HG03103 (cell line): ENCODE measurements around the gene RARS1.
"Not testable (repeated sequence)": the region's sequence is repeated elsewhere in the genome, so short reads cannot be mapped to it uniquely, and the experiment has no call there.

Experiments
- ATAC-seq: cut with Tn5 transposase; IDR thresholded peaks from one replicate; pipeline ENCODE4 v1.9.1; 2021; ENCODE audit warnings: low read depth; ENCODE audit not compliant: unreplicated experiment

RARS1 gene

DNA sequence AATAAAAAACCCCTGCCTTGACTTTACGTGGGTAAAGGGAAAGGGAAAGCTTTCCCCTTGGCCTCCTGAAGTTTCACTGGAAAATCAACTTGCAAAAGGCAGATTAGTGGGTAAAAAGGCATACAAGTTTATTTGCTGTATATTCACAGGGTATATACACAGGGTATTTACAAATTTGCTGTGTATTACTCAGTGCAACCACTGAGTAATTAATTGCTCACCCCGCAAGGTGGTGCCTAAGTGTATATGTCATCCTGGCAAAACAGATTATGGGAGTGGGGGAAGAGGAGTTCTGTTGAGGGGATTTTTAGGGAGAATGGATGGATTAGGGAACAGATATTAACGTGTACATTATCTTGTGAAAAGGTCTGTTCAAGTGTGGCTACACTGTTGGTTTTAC lies 7.1 kb upstream of the RARS1 start:
- ATAC-seq: no peak

DNA sequence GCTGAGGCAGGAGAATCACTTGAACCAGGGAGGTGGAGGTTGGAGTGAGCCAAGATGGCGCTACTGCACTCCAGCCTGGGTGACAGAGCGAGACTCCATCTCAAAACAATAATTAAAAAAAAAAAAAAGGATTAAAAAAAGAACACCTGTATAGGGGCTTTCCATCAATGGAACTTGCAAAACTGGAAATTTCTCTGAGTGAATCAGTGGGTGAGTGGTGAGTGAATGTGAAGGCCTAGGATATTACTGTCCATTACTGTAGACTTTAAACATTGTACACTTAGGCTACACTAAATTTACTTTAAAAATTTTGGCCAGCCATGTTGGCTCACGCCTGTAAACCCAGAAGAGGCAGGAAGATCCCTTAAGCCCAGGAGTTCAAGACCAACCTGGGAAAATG lies 5.7 kb upstream of the RARS1 start:
- ATAC-seq: no peak

DNA sequence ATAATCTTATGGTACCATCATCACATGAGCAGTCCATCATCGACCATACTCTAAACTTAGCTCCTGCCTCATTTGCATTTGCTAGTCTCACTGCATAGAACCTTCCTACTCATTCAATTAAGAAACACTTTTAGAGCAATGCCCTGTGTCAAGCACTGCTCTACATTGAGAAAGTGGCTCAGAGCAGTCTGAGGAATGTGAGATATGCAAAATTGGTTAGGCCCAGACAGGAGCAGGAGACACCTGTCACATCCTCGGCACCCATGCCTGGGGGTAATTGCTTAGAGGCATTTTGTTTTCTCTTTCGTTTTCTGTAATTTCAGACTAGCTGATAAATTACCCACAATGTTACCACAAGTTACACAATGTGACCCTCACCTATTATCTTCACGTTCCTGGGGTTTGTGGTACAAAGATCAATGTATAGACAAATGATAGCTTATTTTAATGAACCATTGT lies 4.9 kb upstream of the RARS1 start:
- peak; percentile 91 for ATAC-seq

DNA sequence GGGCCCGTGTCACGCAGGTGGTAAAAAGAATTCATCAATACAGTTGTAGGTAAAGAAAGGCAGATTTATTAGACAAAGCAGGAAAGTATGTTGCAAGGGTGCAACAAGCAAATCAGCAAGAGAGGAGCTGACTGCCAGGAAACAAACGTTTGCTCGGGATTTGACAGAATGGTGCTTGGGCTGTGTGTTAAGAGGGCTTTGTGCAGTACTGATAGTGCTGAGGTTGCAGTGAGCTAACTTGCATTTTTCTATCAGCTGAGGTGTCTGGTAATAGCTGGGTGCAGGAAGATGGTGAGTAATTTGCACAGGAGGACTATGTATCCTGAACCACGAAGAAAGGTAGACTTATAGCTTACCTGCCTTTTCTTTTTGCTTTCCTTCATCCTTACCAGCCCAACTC lies 3.9 kb upstream of the RARS1 start:
- ATAC-seq: no peak

DNA sequence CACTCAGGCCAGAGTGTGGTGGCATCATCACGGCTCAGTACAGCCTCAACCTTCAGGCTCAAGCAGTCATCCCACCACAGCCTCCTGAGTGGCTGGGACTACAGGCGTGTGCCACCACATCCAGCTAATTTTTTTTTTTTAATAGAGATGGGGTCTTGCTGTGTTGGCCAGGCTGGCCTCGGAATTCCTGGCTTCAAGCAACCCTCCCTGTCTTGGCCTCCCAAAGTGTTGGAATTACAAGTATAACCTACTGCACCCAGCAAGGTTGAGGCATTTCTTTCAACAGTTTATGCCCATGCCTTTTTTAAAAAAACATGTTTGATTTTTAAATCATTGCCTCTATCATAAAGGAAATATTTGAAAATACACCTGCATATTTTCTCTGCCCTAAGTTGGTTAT lies 2.8 kb downstream of the RARS1 start:
- ATAC-seq: no peak

DNA sequence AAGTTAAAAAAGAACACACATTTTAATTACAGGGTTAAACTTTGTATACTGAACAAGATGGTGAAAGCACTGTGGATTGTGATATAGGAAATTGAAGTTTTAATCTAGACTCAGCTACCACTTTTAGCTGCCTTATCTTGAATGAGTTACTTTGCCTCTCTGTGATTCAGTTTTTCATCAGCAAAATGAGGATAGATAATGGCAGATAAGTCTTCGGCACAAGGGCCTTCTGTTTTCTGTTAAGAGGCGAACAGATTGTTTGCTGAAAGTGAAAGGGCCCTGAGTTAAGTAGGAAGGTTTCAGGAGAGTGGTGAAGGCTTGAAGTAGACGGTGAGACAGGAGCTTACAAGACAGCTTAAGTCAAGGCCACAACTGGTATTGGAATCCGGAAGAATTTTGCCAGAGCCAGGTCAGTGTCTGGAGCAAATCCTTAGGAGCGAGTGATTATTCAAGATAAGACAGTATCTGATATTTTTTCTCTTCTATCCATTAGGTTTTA lies 7.8 kb downstream of the RARS1 start:
- ATAC-seq: no peak

DNA sequence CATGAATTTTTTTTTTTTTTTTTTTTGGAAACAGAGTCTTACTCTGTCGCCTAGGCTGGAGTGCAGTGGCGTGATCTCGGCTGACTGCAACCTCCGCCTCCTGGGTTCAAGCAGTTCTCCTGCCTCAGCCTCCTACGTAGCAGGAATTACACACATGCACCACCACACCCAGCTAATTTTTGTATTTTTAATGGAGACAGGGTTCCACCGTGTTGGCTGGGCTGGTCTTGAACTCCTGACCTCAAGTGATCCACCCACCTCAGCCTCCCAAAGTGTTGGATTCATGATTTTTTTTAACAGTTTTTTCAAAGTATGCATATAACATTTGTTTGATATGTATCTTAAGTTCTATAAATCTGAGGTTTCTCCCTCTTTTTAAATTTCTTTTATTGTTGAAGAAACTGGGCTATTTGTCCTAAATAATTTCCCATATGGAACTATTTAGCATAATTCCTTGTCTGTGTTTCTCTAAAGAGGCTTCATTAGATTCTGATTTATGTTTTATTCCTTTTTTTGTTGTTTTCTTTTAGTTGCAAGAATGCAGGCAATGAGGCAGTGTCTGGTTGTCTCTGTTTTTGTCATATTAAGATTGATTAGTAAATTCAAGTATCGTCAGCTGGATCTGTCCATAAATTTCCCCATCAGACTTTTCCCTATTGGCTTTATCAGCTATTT lies 16.4 kb downstream of the RARS1 start:
- ATAC-seq: no peak

DNA sequence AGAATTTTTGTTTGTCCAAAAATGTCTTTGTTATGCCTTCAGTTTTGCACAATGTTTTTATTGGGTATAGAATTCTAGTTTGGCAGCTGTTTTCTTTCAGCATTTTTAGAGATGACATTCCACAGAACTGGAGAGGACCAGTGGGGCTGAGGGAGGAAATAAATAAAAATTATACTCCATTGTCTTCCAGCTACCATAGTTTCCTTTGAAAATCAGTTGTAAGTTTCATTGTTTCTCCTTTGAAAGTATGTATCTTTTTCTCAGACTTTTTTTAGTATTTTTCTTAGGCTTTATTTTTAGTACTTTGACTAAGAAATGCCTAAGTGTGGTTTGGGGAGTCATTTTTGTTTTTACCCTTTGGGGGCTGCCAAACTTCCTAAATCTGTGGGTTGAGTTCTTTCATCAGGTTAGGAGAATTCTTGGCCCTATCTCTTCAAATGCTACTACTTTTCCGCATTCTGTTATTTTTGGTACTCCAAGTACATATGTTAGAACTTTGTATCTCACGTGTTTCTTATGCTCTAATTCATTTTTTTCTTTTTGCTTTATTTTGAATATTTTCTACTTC lies 27.7 kb downstream of the RARS1 start:
- no peak for ATAC-seq

DNA sequence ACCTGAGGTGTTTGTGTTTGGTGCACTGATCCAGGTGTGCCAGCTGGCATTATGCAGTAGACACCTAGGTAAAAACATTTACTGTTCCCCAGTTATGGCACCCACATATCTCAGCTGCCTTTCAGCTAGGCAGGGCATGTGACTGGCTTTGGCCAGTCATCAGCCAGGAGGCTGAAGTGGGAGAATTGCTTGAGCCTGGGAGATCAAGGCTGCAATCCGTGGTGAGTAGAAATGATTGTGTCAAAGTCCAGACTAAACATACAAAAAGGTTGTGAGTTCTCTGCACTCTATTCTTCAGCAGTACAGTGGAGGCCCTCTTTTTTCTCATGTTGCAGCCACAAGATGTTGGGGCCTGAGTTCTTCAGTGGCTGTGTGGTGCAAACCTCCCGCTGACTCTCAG lies 39.6 kb downstream of the RARS1 start:
- no peak for ATAC-seq

DNA sequence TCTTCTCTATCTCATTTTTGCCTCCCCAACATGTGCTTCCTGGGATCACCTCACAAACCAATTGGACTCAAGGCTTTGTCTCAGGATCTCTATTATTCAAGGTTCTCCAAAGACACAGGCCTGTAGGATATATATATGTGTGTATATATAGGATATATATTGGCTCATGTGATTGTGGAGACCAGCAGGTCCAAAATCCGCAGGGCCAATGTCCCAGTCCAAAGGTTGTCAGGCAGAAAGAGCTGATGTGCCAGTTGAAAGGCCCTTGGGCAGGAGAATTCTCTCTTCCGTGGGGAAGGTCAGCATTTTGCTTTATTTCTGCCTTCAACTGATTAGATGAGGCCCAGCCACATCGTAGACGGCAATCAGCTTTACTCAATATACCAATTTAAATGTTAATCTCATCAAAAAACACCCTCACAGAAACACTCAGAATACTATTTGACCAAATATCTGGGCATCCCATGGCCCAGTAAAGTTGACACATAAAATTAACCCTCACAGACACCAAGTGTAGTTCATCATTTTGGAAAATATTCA lies 41.6 kb downstream of the RARS1 start:
- no peak for ATAC-seq

DNA sequence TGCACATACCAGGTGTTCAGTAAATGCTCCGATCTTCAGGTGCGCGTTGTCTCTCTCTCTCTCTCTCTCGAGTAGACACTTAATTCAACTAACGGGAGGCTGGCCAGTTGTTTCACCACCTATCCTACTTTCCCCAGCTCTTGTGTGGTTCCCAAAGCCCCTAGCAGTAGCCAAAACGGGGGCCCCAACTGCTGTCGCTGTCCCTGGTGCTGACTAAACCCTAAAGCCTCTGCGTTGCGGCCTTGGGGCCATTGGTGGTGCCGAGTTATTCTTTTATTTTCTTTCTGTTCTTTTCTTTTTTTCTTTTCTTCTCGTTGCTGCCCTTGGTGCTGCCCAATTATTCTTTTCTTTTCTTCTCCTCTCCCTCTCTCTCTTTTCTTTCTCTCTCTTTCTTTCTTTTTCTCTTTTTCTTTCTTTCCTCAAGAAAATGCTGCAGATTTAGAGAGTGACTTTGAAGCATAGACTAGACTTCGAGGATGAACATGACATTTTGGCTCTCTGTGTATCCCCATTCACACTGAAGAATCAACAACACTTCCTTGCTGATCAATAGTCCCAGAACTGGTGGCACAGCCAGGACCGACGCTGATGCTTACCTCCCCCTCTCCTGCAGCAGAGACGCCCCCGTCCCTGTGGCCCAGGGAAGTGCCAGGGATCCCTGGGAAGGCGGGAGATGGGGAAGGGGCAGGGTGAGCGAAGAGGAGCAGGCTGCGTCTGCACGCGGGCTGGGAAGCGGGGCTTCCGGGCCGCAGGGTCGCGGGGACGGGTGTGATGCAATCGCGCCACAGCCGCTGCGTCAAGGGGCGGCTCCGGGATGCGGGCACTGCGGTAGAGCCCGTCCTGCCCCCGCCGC lies 42.5 kb downstream of the RARS1 start, which contains the start of gene FBLL1:
Gene FBLL1, plus strand, starts transcription at position 785 of the 853 bp plus-strand sequence. CDS start 200 bp downstream, outside the sequence.
- ATAC-seq: no peak

DNA sequence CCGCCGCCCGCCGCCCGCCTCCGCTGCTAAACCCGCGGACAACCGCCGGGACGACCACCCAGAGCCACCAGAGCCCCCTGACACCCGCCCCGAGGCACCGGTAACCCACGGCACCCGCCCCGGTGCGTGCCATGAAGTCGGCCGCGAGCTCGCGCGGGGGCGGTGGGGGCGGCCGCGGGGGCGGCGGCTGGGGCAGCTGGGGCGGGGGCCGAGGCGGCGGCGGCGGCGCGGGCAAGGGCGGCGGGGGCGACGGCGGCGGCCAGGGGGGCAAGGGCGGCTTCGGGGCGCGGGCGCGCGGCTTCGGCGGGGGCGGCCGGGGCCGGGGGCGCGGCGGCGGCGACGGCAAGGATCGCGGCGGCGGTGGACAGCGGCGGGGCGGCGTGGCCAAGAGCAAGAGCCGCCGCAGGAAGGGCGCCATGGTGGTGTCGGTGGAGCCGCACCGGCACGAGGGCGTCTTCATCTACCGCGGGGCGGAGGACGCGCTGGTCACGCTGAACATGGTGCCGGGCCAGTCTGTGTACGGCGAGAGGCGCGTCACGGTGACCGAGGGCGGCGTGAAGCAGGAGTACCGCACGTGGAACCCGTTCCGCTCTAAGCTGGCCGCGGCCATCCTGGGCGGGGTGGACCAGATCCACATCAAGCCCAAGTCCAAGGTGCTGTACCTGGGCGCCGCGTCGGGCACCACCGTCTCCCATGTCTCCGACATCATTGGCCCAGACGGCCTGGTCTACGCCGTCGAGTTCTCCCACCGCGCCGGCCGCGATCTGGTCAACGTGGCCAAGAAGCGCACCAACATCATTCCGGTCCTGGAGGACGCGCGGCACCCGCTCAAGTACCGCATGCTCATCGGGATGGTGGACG lies 43.3 kb downstream of the RARS1 start:
- ATAC-seq: no peak

DNA sequence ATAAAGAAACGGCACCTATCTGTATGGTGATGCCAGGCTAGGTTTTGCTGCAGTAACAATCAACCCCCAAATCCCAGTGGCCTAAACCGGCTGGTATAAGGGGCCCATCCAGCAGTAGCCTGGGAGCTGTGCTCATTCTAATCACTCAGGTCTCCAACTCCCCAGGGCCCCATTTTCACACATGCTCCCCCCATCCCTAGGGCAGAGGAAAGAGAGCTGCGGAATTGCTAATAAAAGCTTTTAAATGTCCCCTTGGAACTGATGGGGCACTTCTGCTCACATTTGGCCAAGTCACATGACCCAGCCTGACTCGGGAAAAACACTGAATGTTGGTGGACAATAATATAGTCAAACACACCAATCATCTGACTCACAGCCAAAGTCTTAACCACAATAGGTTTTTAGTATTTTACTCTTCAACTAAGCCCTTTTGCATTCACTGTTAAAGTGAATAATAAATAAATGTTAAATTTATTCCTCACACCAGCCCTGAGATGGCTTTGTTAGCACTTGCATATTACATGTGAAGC lies 44.4 kb downstream of the RARS1 start:
- ATAC-seq: no peak

DNA sequence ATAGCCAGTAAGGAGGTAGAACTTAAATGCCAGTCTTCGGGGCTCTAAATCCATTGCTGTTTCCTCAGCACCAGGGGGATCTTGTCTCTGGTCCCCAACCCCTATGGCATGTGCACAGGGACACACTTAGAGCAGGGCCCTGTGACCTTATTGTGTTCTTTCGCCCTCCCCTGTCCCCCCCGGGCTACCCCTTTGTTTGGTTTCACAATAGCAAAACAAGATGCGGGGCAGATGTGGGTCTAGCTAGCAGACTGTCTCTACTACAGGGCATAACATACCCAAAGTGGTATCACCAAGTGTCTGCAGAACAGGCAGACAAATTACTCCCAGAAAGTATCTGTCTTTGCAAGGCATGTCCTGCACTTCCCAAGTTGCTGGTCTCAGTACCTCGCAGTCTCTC lies 44.9 kb downstream of the RARS1 start:
- ATAC-seq: no peak

DNA sequence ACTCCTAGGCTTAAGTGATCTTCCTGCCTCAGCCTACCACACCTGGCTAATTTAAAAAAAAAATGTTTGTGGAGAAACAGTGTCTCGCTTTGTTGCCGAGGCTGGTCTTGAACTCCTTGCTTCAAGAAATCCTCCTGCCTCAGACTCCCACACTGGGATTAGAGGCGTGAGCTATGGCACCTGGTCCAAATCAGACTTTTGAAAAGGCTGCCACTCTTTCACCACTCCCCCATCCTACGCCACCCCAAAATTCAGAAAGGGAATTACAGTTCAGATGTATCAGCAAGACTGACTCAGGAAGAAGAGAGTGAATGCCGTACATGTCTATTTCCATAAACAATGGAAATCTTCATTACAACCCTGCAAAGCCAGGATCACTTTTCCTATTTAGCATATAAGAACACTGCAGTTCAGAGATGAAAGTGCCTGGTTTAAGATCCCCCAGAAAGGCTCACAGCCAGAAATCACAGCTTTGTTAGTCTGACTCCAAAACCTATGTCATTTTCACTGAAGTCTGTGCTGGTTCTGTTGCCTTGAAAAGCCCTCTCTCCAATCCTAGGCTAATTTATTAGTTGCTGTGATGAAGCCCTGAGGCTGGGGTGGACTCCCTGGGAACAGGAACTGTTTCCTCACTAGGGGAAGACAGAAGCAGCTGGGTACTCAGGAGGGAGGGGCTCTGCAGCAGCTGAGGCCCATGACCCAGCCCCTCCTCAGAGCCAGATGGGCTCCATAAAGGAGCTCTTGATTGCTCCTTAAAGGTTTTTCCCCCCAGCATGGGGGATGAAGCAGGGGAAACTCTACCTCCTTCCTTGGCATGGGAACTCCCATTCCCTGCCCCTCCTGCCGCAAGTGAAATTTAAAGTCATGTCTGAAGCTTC lies 46.0 kb downstream of the RARS1 start:
- no peak for ATAC-seq

DNA sequence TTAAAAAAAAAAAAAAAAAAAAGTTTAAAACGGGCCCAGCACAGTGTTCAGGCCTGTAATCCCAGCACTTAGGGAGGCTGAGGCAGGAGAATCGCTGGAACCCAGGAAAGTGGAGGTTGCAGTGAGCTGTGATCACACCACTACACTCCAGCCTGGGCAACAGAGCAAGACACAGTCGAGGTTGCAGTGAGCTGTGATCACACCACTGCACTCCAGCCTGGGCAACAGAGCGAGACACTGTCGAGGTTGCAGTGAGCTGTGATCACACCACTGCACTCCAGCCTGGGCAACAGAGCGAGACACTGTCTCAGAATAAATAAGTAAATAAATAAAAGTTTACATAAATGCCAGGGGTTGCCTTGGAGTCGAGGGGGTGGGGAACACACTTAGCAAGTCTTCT lies 48.1 kb downstream of the RARS1 start:
- not testable (repeated sequence) for ATAC-seq

DNA sequence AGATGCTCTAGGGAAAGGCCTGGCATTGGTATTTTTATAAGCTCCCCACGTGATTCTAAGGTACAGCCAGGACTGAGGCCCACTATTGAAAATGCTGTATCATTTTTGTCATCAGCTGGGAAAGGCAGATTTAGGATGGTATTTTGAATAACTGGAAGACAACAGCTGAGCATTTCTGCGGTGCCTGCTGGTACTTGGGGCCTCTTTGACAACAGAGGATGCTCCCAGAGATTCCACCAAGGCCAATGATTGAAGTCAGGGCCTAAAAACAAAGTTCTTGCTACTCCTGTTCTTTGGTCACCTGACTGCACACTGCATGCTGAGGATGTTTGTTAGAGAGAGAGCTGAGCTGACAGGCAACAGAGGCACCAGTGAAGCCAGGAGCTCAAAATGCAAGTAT lies 50.9 kb downstream of the RARS1 start:
- ATAC-seq: no peak

DNA sequence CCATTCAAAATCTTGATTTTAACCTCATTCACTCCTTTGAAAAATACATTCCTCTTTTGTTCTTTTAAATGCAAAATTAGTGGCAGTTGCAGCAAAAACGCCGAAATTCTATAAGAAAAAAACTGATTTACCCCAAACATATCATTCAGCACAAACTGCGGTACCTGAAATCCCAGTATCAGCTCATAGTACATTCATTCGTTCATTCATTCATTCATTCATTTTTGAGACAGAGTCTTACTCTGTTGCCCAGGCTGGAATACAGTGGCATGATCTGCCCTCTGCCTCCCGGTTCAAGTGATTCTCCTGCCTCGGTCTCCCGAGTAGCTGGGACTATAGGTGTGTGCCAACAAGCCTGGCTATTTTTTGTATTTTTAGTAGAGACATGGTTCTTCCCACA lies 63.3 kb downstream of the RARS1 start:
- no peak for ATAC-seq

DNA sequence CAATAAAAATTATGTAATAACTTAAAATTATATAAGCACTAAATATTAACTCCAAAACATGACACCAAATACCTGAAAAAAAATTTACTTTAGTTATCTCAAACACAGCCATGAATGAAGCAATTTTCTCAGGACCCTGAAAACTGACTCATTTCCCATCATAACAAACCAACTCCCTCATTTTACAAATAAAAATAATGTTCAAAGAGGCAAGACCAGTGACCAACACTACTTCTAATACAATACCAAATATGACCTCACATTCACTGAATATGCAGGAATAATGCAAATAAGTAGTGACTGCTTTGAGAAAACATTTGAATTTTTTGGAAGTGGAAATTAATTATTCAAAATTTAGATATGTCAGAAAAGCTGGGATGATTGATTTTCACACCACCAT lies 64.4 kb downstream of the RARS1 start:
- no peak for ATAC-seq
